Measurements from ENCODE around the gene PWWP2A. TPM values are rescaled to one million over a fixed set of nuclear protein-coding genes. Genes with fewer than 3 reads are reported as not detected.

The PWWP2A gene
- total RNA-seq, 1 experiment from 2014 or later, result 66.7 TPM

- H3K23me2 ChIP-seq (ENCODE audit: insufficient read length, low read depth, low read length, poor library complexity, severe bottlenecking), result no peaks in the 10 kb centered on the region
- H3K79me2 ChIP-seq (ENCODE audit: insufficient read depth, low read length), result no peaks in the 10 kb centered on the region; the same call in 1 of the 2 replicates
- H2AFZ ChIP-seq (ENCODE audit: low read length), result no peak overlapping the region
- no peak overlapping the region for H4K91ac ChIP-seq (ENCODE audit: insufficient read length, low read depth, low read length)
- H2AK5ac ChIP-seq (ENCODE audit: insufficient read length, low read length), result no peak overlapping the region
- H3K56ac ChIP-seq (ENCODE audit: insufficient read length, low read depth, low read length), result no peak overlapping the region
- no peak for DNase-seq
- no CpG with 5 or more reads among the region's 4 CpGs for WGBS (ENCODE audit: extremely low coverage, insufficient read length, low lambda C conversion rate)
- H4K5ac ChIP-seq (ENCODE audit: insufficient read length, low read depth, low read length), result no peak overlapping the region
- TF ChIP-seq, protein P1, sequence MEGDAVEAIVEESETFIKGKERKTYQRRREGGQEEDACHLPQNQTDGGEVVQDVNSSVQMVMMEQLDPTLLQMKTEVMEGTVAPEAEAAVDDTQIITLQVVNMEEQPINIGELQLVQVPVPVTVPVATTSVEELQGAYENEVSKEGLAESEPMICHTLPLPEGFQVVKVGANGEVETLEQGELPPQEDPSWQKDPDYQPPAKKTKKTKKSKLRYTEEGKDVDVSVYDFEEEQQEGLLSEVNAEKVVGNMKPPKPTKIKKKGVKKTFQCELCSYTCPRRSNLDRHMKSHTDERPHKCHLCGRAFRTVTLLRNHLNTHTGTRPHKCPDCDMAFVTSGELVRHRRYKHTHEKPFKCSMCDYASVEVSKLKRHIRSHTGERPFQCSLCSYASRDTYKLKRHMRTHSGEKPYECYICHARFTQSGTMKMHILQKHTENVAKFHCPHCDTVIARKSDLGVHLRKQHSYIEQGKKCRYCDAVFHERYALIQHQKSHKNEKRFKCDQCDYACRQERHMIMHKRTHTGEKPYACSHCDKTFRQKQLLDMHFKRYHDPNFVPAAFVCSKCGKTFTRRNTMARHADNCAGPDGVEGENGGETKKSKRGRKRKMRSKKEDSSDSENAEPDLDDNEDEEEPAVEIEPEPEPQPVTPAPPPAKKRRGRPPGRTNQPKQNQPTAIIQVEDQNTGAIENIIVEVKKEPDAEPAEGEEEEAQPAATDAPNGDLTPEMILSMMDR (conservative IDR thresholded peaks at IDR 0.05), result no peak
- H3K9me3 ChIP-seq (ENCODE audit: control insufficient read depth, low read depth, low read length), result no peaks in the 10 kb centered on the region
- H3K27ac ChIP-seq (ENCODE audit: insufficient read length, low read depth, low read length), result no peak overlapping the region
- Mint-ChIP-seq H3K36me3 (ENCODE audit: insufficient read depth in 1 of 3, low read depth in 3 of 3) (peaks cover 36 to 59% (median 45%) of the 10 kb centered on the region in 3 experiments; a peak in 6 of 7 replicates), H3K9me3 (no peaks in the 10 kb centered on the region), H3K4me3 (no peak overlapping the region), H3K27me3 (ENCODE audit: low read depth) (no peaks in the 10 kb centered on the region), H3K27ac (no peak overlapping the region; a peak in 1 of 7 replicates), H3K4me1 (no peaks in the 10 kb centered on the region)
- H2BK20ac ChIP-seq (ENCODE audit: low read depth, low read length, poor library complexity, severe bottlenecking), result no peak overlapping the region
- H3K79me1 ChIP-seq (ENCODE audit: insufficient read depth, low read depth, low read length, poor library complexity, severe bottlenecking), result peaks cover 7% of the 10 kb centered on the region
- no peak overlapping the region for H2BK120ac ChIP-seq (ENCODE audit: low read depth, low read length, poor library complexity, severe bottlenecking)
- no peak overlapping the region for H2BK15ac ChIP-seq (ENCODE audit: low read depth, low read length)
- no peak overlapping the region for H3K14ac ChIP-seq (ENCODE audit: insufficient read depth, low read length)
- H3K27me3 ChIP-seq (ENCODE audit: insufficient read depth, low read length), result no peaks in the 10 kb centered on the region
- no peak overlapping the region for H2BK5ac ChIP-seq (ENCODE audit: insufficient read length, low read length)
- no peaks in the 10 kb centered on the region for H4K20me1 ChIP-seq (ENCODE audit: control insufficient read depth, insufficient read depth, insufficient read length)
- H3K23ac ChIP-seq (ENCODE audit: insufficient read length, low read depth, low read length), result no peak overlapping the region
- no peak overlapping the region for H3K4ac ChIP-seq (ENCODE audit: low read depth, low read length)
- H3K9ac ChIP-seq (ENCODE audit: extremely low read depth, insufficient read length, low read length), result no peak overlapping the region
- no peak overlapping the region for H3T11ph ChIP-seq (ENCODE audit: low read length)
- H4K8ac ChIP-seq (replicated peaks; ENCODE audit: insufficient read length, low read depth, low read length), result no peak overlapping the region
- H3K18ac ChIP-seq (ENCODE audit: insufficient read length, low read depth, low read length), result no peak overlapping the region
- no peaks in the 10 kb centered on the region for H3K4me1 ChIP-seq (ENCODE audit: insufficient read depth, low read length)
- no peak overlapping the region for H2BK12ac ChIP-seq (ENCODE audit: insufficient read length, low read depth, low read length)
- no peak overlapping the region for H3K4me2 ChIP-seq (ENCODE audit: insufficient read depth, insufficient read length, low read length)
These were observed 21.3 kb downstream of the PWWP2A start for GRCh38 chr5:160097991-160098390.
